DND-41 (cell line): Measurements from ENCODE around the gene B3GAT2.

Experiments
- EZH2 ChIP-seq: IDR thresholded peaks from 3 replicates; pipeline ENCODE4 v1.6.1; 2012; ENCODE audit warnings: borderline replicate concordance, low read depth, mild to moderate bottlenecking, moderate library complexity, low read length, inconsistent platforms; ENCODE audit not compliant: severe bottlenecking
- TF ChIP-seq, protein P1 (sequence below): IDR thresholded peaks from 2 replicates; pipeline ENCODE4 v1.5.1; 2012; ENCODE audit warnings: borderline replicate concordance, low read length, moderate library complexity, mild to moderate bottlenecking; ENCODE audit not compliant: poor library complexity, severe bottlenecking; ENCODE audit errors: extremely low read depth

DNA sequence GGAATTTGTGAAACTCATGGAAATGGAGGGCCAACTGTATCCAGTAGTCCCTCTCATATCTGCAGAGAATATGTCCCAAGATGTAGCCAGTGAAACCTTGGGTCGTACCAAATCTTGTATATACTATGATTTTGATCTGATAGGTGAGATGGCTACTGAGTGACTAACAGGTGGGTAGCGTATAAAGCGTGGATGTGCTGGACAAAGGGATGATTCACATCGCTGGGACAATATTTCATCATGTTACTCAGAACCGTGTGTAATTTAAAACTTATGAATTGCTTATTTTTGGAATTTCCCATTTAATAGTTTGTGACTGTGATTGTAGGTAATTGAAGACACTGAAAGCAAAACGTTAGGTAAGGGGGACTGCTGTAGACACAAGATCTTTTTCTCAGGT, 145.1 kb downstream of the B3GAT2 start:
- TF ChIP-seq, protein P1, sequence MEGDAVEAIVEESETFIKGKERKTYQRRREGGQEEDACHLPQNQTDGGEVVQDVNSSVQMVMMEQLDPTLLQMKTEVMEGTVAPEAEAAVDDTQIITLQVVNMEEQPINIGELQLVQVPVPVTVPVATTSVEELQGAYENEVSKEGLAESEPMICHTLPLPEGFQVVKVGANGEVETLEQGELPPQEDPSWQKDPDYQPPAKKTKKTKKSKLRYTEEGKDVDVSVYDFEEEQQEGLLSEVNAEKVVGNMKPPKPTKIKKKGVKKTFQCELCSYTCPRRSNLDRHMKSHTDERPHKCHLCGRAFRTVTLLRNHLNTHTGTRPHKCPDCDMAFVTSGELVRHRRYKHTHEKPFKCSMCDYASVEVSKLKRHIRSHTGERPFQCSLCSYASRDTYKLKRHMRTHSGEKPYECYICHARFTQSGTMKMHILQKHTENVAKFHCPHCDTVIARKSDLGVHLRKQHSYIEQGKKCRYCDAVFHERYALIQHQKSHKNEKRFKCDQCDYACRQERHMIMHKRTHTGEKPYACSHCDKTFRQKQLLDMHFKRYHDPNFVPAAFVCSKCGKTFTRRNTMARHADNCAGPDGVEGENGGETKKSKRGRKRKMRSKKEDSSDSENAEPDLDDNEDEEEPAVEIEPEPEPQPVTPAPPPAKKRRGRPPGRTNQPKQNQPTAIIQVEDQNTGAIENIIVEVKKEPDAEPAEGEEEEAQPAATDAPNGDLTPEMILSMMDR = no peak
- TF ChIP-seq EZH2 = no peak
